GM21526 (cell line): ENCODE data around the gene PDE8A.
A peak's percentile ranks its signal among the peaks of the same experiment; 100 is the strongest.
"Not testable (repeated sequence)": the region's sequence is repeated elsewhere in the genome, so short reads cannot be mapped to it uniquely, and the experiment has no call there.

ENCODE experiments used
- ATAC-seq: cut with Tn5 transposase; IDR thresholded peaks from one replicate; pipeline ENCODE4 v1.9.1; 2021; ENCODE audit warnings: moderate library complexity; ENCODE audit not compliant: unreplicated experiment, low FRiP score

The PDE8A gene

DNA sequence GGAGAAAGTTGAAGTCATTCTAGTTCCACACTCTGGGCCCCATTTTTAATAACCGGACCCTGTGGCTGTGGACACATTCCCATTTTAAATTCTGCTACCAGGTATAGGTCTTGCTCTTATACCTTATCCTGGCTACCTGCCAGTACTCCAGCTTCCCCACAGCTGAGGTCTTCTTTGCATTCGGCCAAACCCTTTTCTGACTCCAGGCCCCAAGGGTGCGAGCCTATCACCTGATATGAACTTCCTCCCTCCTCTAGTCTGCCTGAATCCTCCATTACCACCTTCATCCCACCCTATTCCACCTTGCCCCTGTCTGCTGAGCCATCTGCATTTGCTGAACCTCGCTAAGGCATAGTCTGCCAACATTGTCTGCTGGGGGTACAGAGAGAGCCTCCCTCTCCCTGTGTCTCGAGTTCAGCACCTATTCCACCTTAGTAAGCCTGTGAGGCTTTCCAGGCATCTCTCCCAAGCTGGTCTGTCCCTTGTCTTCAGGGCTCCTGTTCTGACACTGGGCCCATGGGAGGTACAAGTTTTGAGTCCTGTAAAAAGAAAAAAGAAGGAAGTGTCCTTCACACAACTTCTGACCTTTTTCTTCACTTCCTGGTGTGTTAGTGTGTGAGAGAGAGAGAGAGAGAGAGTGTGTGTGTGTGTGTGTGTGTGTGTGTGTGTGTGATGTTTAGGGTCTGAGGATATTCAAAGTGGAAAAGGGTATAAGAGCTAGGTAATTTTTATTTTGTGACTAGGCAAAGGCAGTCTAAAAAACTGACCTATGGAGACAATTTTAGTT, 27.0 kb downstream of the PDE8A start:
- ATAC-seq, result no peak

DNA sequence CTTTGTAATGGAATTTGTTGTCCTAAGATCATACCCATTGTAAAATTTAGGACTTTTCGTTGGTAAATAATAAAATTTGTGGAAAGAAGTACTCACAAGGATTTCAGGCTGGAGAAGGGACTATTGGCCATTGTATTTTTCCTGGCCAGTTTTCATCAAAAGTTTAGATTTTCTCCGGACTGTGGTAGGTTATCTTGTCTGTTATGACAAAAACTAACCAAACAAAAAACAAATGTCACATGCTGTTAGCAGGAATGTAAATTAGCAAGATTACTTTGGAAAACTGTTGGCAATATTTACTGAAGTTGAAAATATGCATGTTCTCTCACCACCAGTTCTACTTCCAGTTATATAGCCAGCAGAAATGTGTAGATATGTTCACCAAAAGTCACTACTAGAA, 27.8 kb downstream of the PDE8A start:
- ATAC-seq, result no peak

DNA sequence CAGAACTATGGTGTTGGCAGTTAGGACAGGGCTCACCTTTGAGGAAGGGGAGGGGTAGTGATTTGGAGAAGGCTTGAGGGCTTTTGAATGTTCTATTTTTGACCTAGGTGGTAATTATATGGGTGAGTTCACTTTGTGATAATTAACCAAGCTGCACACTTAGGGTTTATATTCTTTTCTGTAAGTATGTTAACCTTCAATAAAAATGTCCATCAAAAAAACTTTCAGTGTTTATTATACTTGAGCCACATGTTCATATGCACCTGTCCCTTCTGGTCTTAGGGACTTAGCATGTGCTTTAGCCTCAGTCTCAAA, 28.4 kb downstream of the PDE8A start:
- no peak for ATAC-seq

DNA sequence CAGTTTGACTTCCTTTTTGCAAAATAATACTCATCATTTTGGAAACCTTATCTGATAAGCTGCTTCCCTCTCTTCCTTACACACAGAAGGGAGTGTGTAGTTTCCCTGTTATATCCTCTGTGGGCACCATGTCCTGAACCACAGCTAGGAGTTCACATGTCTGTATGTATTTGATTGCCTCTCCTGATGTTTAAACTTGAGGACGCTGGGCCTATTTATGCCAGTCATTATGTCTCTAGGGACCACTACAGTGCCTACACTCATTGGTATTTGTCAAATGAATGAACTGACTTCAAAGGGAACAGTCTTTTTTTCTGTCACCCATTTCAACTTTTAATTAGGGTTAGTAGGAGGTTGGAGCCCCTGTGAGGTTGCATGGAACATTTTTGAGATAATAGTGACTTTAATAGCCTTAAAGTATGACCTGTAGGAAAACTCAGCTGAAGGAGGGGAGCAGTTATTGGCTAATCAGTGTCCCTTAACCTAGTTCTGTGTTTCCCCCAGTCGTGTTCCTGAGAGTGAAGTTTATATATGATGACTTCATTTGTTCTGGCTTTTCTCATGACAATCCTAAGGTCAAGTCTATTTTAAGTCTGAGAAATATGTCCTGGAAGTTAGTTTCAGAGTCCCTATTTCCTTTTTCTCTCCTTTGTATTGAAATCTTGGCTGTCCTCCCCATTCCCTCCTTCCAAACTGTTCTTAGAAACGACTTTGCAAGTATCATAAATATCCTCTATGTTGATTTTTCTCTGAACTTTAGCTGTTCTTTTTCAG, 28.9 kb downstream of the PDE8A start:
- ATAC-seq, result no peak

DNA sequence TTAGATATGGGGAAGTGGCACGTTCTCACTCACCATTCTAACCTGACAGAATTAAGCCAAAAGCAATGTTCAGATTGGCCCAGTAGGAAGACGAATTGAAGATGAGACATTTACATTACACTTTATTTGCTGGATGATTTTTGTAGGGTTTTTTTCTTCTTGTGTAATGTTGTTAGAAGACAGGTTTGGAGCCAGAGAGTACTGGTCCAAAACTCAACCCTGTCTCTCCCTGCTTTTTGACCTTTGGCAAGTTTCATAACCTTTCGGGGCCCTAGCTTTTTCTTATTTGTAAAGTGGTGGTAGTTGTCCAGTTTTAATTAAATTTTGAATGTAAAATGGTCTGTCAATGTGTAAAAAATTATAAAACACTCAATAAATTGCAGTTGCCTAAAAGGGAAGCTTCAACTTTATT, 29.5 kb downstream of the PDE8A start:
- ATAC-seq, result no peak

DNA sequence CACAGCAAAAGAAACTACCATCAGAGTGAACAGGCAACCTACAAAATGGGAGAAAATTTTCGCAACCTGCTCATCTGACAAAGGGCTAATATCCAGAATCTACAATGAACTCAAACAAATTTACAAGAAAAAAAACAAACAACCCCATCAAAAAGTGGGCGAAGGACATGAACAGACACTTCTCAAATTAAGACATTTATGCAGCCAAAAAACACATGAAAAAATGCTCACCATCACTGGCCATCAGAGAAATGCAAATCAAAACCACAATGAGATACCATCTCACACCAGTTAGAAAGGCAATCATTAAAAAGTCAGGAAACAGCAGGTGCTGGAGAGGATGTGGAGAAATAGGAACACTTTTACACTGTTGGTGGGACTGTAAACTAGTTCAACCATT, 30.1 kb downstream of the PDE8A start:
- not testable (repeated sequence) for ATAC-seq

DNA sequence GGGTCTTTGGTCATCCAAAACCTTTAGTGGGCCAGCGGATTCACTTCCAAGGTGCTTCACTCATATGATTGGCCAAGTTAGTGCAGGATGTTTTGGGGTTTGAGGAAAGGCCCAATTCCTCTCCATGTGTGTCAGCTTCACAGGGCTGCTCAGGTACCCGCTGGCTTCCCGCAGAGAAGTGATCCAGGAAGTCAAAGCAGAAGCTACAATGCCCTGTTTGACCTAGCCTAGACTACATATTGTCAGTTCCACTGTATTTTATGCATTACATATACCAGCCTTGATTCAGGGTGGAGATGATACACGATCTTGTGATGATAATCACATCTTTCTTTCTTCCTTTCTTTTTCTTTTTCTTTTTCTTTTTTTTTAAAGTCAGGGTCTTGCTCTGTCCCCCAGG, 32.1 kb downstream of the PDE8A start:
- no peak for ATAC-seq

DNA sequence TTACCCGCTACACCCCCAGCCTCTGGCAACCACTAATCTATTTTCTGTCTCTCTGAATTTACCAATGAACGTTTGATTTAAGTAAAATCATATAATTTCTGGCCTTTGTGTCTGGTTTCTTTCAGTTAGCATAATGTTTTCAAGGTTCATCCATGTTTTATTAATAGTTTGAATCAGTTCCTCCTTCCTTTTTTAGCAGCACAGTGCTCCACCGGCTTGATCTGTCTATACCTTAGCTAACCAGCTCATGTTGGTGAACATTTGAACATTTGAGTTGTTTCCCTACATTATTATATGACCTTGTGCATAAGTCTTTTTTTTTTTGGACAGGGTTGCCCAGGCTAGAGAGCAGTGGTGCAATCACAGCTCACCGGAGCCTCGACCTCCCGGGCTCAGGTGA, 33.3 kb downstream of the PDE8A start:
- no peak for ATAC-seq

DNA sequence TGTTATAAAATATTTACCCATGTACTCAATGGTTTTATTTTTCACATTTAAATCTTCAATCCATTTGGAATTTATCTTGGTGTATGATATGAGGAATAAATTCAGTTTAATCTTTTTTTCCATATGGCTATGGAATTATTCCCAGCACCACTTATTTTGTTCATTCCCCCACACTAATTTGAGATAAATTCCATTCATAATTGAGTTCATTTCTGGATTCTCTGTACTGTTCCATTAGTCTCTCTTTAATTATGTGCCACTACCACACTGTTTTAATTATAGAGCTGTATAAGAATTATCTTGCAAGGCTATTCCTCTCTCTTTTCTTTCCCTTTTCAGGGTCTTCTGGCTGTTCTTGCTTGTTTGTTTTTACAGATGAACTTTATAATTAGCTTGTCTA, 34.6 kb downstream of the PDE8A start:
- no peak for ATAC-seq

DNA sequence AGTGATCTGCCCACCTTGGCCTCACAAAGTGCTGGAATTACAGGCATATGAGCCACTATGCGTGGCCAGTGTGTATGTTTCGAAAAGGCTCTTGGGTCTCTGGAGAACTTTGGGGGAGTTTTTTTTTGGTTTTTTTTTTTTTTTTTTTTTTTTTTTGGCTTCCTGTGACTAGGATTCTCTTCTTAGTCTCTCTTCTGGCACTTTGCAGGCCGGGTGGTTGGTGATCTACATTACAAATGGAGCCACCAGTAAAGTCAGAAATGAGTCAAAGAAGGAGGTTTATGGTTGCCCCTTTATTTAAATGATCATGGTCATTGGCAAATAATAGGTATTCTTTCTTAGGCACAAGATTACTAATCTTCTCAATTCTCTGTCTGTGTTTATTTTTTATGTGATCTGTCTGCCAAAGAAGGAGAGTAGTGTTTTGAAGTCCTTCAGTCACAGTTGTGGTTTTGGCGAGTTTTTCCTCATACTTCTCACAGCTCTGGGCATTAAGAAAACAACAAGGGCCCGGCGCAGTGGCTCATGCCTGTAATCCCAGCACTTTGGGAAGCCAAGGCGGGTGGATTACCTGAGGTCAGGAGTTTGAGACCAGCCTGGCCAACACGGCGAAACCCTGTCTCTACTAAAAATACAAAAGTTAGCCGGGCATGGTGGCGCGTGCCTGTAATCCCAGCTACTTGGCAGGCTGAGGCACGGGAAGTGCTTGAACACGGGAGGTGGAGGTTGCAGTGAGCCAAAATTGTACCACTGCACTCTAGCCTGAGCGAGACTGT, 38.3 kb downstream of the PDE8A start:
- no peak for ATAC-seq

DNA sequence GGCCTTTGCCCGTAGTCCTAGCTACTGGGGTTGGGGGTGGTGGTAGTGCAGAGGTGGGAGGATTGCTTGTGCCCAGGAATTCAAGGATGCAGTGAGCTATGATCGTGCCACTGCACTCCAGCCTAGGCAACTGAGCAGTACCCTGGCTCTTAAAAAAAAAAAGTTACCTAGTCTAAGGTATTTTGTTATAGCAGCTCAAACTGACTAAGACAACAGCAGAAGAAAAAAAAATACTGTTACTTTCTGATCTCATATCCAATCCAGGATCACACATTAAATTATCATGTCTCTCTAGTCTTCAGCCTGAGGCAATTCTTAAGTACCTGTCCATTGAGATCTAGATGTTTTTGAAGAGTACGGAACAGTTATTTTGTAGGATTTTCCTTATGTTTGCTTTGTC, 39.8 kb downstream of the PDE8A start:
- ATAC-seq, result no peak

DNA sequence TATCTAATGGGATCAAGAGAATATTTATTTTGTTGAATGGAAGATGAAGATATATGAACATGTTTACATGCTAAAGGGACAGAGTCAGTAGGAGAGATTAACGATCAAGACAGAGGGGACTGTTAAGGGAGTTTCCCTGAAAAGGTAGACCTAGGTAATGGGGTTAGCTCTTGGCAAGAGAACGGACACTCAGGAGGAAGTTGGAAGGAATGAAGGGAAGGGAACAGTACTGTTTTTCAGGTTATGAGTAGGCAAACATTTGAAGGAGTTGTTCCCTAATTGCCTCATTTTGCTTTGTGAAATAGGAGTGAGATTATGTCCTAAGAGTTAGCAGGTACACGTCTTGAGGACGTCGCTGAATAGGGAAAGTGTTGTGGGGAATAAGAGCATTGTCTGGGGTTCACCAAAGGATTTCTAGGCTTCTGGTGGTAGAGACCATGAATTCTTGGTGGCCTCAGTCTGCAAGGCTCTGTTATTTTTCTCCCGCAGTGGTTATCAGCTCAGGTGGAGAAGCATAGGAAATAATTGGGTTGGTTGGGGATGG, 41.3 kb downstream of the PDE8A start:
- ATAC-seq, result no peak

DNA sequence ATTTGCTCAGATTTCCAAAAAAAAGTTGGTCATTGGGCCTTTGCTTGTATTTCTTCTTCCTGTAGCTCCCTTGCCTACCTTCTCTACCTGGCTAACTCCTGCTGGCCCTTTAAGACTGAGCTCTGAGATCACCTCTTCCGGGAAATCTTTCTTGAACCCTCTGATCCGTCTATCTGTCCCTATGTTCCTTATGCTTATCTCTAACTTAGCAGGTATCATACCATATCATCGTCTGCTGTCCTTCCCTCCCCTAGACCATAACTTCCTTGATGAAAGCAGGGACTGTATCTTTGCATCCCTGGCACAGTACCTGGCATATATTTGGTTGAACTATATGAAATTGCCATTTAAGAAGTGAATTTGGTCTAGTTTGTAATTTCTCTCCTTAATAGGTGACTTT, 42.3 kb downstream of the PDE8A start:
- ATAC-seq, result no peak

DNA sequence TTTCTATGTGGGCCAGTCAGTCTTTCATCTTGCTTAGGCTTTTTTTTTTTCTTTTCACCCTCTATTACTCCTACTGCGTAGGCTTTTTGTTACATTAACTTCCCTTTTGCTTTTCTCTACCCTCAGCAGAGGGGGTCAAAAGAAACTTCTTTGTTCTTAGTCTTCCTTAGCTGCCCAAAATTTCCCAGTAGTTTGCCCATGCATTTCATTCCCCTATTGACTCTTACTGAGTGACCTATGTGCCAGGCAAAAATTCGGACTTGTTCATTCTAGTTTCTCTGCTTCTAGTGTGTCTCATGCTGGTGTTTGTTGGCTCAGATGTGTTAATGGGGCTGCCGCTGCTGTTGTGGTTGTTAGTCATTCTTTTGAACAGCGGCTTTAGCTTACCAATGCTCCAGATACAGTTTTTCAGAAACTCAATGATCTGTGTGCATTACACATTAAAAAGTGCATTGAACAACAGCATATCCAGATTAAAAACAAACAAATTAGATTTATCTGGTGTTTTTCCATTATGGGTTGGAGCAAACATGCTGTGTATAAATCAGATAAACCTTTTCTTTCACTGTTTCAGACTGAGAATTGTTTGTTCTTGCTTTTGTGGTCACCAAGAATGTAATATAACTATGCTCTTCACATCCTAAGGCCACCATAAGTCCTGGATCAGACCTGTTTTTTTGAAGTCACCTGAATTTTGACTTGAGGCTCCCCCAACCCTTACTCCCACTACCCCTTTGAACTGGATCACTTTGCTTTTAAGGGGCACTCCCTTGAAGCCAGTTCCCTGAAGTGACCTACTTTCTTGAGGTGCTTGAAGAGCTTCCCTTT, 43.1 kb downstream of the PDE8A start:
- no peak for ATAC-seq

DNA sequence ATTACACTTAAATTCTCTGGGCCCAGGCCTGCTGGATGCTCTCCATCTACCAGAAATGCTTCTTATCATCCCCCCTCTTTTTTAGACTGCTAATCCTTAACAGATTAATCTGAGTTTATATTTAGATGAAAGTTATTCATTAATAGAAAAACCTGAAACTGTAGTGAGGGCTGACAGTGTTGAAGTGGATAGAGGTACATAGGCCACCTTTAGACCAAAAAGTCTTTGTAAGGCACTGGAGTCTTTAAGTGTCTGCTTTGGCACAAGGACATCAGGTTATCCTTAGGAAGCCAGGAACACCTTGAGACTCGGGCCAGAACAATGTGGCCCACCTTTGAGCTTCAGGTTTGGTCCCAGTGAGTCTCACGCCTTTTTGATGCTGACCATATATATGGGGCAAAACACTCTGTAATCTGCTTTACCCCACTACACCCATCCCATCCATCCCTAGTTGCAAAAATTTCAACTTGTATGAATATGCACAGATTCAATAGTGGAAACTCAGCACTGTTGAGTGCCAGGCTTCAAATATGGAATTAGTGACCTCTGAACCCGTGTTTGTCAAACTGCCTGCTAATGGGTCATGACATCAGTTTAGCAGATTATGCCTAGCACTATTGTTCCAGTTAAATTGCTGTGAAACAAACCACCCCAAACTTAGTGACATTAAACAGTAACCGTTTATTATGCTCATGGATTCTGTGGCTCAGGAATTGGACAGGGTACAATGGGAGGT, 44.0 kb downstream of the PDE8A start:
- no peak for ATAC-seq

DNA sequence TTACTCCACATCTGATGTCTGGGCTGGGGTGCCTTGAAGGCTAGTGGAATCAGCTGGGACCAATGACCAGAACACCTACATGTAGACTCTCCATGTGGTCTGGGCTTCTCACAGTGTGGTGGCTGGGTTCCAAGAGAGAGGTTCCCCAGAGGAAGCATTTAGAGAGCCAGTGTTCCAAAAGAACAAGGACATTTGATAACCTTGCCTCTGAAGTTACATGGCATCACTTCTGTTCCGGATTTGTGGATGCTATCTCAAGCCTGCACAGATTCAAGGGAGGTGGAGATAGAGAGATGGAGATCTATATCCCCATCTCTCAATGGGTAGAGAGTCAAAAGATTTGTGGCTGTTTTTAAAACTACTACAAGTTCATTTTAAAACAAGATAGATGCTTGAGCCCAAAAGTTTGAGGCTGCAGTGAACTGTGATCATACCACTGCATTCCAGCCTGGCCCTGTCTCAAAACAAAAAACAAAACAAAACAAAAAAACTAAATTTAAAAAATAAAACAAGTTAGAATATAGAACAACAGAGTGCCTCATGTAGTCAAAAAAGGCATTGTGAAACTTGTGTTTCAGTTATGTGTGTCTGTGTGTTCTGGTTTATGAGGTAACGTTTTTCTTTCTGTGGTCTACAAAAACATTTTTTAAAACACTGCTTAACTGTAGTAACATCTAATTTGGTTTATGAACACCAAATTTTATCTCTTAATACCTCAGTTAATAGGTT, 44.8 kb downstream of the PDE8A start:
- peak; percentile 41 for ATAC-seq

DNA sequence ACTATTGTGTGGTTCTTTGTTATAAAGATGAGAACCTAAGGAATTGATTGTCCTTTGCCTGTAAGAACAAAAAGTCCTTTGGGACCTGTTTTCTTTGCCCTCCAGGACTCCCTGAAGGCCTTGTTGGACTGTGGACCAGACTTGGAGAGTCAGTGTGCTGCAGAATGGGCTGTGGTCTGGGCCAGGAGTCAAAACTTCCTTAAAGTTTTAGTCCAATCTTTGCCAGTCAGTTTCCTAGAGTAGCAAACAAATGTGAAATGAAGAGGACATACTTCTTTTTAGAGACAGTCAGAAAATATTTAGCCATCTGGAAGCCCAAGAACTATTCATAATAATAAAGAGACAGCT, 45.4 kb downstream of the PDE8A start:
- ATAC-seq, result no peak

DNA sequence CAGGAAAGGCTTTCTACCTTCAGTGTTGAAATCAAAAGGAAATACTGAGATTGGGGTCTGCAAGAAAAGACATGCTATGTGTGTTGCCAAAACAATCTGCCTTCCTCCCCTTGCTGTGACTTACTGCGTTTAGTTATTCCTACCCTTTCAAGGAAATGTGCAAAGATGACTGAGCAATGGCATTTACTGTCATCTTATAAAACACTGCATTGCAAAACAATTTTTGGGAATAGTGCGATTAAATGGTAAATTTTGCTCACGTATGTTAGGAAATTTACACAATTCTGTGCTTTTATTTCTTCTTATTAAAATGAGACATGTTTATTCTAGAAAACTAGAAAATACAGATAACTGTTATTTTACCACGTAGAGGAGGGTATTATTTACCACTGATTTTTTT, 45.8 kb downstream of the PDE8A start:
- ATAC-seq, result no peak

DNA sequence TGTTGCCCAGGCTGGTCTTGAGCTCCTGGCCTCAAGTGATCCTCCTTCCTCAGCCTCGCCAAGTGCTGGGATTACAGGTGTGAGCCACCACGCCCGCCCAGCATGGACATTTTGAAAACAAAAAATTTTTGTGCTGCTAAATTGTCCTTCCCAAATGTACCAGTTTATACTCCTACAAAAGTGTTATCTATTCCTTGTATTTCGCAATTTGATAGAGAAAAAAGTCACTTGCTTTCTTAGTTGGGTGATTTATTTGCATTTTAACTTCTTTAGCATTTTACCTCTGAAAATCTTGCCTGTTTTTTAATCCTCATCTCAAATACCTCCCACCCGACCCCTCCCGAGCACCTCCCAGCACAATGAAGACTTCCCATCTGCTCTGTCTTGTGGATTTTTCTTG, 46.8 kb downstream of the PDE8A start:
- ATAC-seq, result no peak
